TTC549 (cell line): ENCODE results near the gene P2RY11.

Experiments used
- FAIRE-seq: peaks from 2 replicates; lab custom pipeline; 2012; peaks lifted over from hg19 to GRCh38; lab: Jason Lieb, UNC

P2RY11 gene

GRCh38 chr19:10111405-10111811 is at the start of gene P2RY11:
Gene P2RY11, plus strand, starts transcription at chr19:10111693. Its CDS starts 29 bp downstream, at chr19:10111722.
- no peak for FAIRE-seq

- no peak for FAIRE-seq
These were observed 49.7 kb upstream of the P2RY11 start for GRCh38 chr19:10061717-10062310.

GRCh38 chr19:10068205-10068604 is 43.3 kb upstream of the P2RY11 start:
- FAIRE-seq: no peak

- FAIRE-seq: no peak
These were observed 42.4 kb upstream of the P2RY11 start for GRCh38 chr19:10069046-10069445.

- FAIRE-seq: no peak
These were observed 40.6 kb upstream of the P2RY11 start for GRCh38 chr19:10070730-10071446.

- peak; percentile 74 for FAIRE-seq
These were observed 37.3 kb upstream of the P2RY11 start for GRCh38 chr19:10074153-10074552.

- FAIRE-seq: no peak
These were observed 35.0 kb upstream of the P2RY11 start for GRCh38 chr19:10076535-10076934.

- no peak for FAIRE-seq
These were observed 33.2 kb upstream of the P2RY11 start for GRCh38 chr19:10078329-10078728.

- no peak for FAIRE-seq
These were observed 32.5 kb upstream of the P2RY11 start for GRCh38 chr19:10079031-10079453.

GRCh38 chr19:10083911-10084310 is 27.6 kb upstream of the P2RY11 start:
- no peak for FAIRE-seq

- FAIRE-seq: no peak
These were observed 26.7 kb upstream of the P2RY11 start for GRCh38 chr19:10084803-10085202.

- no peak for FAIRE-seq
These were observed 25.6 kb upstream of the P2RY11 start, which contains the start of gene SHFL for GRCh38 chr19:10085641-10086590. Gene SHFL, plus strand, starts transcription at chr19:10086317. Its CDS starts 111 bp downstream, at chr19:10086428.

GRCh38 chr19:10086591-10087192 is 24.8 kb upstream of the P2RY11 start:
- FAIRE-seq: no peak

GRCh38 chr19:10087296-10088061 is 24.0 kb upstream of the P2RY11 start:
- FAIRE-seq: no peak

GRCh38 chr19:10088949-10089554 is 22.4 kb upstream of the P2RY11 start:
- FAIRE-seq: no peak

- no peak for FAIRE-seq
These were observed 21.6 kb upstream of the P2RY11 start for GRCh38 chr19:10089801-10090375.

GRCh38 chr19:10091370-10091687 is 20.2 kb upstream of the P2RY11 start:
- FAIRE-seq: no peak

- FAIRE-seq: no peak
These were observed 19.4 kb upstream of the P2RY11 start for GRCh38 chr19:10091895-10092641.

GRCh38 chr19:10092648-10093294 is 18.7 kb upstream of the P2RY11 start:
- no peak for FAIRE-seq
